ENCODE results near the gene ARL6IP1.

GRCh38 chr16:18832006-18832405 is 30.7 kb upstream of the ARL6IP1 start:
- no peak for TF ChIP-seq CTCF (IDR thresholded peaks at IDR 0.05)
- no peak for TF ChIP-seq POLR2A (IDR thresholded peaks at IDR 0.05)
- TF ChIP-seq EP300 (IDR thresholded peaks at IDR 0.05): no peak
- no peak for TF ChIP-seq POLR2AphosphoS5 (IDR thresholded peaks at IDR 0.05)
